ENCODE results near the gene FAM156A. TPM values are rescaled to one million over a fixed set of nuclear protein-coding genes. Genes with fewer than 3 reads are reported as not detected.

FAM156A gene
- total RNA-seq, 4 donors from 2014 or later = 9.9 to 44.3 (median 18.0) TPM

- no peak for TF ChIP-seq CTCF (IDR thresholded peaks at IDR 0.05; ENCODE audit: low read depth)
Observed at GRCh38 chrX:52995987-52996331, 37.6 kb upstream of the FAM156A start.

- TF ChIP-seq CTCF (IDR thresholded peaks at IDR 0.05; ENCODE audit: low read depth) = no peak
Observed at GRCh38 chrX:52995135-52995986, 37.0 kb upstream of the FAM156A start.

- TF ChIP-seq CTCF (IDR thresholded peaks at IDR 0.05; ENCODE audit: low read depth) = no peak
Observed at GRCh38 chrX:52990848-52991247, 32.5 kb upstream of the FAM156A start.

GRCh38 chrX:52988985-52989917 lies 30.9 kb upstream of the FAM156A start:
- TF ChIP-seq CTCF (IDR thresholded peaks at IDR 0.05; ENCODE audit: low read depth) = no peak

- TF ChIP-seq CTCF (IDR thresholded peaks at IDR 0.05; ENCODE audit: low read depth) = no peak
Observed at GRCh38 chrX:52983321-52984000, 25.1 kb upstream of the FAM156A start.

GRCh38 chrX:52979993-52980392 lies 21.7 kb upstream of the FAM156A start:
- no peak for TF ChIP-seq CTCF (IDR thresholded peaks at IDR 0.05; ENCODE audit: low read depth)
